ENCODE measurements around the gene SFRP2.

Gene SFRP2

DNA sequence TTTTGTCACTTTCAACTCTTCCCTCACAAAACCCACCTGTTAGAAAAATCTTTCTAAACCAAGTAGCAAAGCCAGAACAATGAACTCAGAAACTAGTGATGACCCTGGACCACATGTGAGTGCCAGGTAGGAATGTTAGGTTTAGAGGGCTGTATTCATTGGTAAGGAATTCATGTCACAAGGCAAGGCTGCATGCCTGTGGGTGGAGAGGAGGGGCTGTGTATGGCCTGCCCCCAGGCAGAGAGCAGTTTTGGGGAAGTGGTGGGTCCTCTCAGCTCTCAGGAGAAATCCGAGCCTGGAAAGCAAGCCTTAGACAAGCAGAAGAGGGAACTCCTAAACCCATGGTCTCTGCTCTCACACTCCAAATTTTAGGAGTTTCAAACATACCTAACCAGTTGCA, 31.5 kb downstream of the SFRP2 start:
- TF ChIP-seq, protein P1, sequence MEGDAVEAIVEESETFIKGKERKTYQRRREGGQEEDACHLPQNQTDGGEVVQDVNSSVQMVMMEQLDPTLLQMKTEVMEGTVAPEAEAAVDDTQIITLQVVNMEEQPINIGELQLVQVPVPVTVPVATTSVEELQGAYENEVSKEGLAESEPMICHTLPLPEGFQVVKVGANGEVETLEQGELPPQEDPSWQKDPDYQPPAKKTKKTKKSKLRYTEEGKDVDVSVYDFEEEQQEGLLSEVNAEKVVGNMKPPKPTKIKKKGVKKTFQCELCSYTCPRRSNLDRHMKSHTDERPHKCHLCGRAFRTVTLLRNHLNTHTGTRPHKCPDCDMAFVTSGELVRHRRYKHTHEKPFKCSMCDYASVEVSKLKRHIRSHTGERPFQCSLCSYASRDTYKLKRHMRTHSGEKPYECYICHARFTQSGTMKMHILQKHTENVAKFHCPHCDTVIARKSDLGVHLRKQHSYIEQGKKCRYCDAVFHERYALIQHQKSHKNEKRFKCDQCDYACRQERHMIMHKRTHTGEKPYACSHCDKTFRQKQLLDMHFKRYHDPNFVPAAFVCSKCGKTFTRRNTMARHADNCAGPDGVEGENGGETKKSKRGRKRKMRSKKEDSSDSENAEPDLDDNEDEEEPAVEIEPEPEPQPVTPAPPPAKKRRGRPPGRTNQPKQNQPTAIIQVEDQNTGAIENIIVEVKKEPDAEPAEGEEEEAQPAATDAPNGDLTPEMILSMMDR (IDR thresholded peaks at IDR 0.05; ENCODE audit: control insufficient read depth, insufficient read depth, low read depth, low read length, missing control alignments) = no peak
- no peak overlapping the region for H3K4me3 ChIP-seq (ENCODE audit: control insufficient read depth, low read depth, low read length)
- DNase-seq (ENCODE audit: low read depth) = no peak

DNA sequence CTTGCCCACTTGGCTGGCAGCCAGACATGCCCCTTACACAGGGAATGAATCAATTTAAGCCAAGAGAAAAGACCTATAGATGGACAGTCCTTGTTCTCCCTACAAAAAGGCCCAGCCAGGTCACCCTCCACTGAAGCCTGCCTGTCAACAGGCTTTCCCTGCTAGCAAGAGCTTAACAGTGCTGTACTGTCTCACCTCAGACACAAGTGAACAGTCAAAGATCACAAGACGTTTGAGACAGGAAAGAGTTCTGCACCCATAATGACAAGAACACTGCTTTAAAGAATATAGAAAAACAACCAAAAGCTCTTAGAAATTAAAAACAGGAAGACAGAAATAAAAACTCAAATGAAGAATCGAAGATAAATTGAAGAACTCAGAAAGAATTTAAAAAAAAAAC, 33.7 kb downstream of the SFRP2 start:
- no peak for DNase-seq (ENCODE audit: low read depth)
- TF ChIP-seq, protein P1 (IDR thresholded peaks at IDR 0.05; ENCODE audit: control insufficient read depth, insufficient read depth, low read depth, low read length, missing control alignments) = no peak
- H3K4me3 ChIP-seq (ENCODE audit: control insufficient read depth, low read depth, low read length) = no peak overlapping the region

DNA sequence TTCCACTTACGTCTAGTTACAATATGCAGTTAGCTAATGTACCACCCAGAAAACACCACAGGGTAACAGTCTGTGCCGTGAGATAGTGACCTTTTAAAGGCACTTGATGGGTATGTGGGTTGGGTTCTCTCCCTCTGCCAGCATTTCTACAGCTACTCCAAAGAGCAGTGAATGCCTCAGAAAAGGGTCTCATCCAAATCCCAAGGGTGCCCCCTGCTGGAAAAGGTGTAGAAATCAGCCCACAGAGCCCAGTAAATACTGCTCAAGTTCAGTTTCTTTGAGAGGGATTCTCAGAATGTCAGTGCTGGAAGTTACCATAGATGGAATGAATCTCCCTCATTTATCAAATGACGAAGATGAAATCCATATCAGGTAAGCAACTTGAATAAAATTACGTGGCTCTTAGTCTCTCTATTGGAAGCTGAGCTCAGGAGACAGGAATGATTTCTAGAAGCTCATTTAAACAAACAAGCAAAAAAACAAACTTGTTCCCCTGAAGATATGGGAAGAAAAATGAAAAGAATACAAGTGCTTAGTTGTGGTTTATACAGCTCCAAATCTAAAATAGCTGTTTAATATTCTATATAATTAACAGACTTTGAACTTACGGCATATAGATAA, 38.6 kb downstream of the SFRP2 start:
- TF ChIP-seq, protein P1 (IDR thresholded peaks at IDR 0.05; ENCODE audit: control insufficient read depth, insufficient read depth, low read depth, low read length, missing control alignments) = peak; percentile 80
- DNase-seq (ENCODE audit: low read depth) = peak; percentile 43
- H3K4me3 ChIP-seq (ENCODE audit: control insufficient read depth, low read depth, low read length) = no peak overlapping the region

DNA sequence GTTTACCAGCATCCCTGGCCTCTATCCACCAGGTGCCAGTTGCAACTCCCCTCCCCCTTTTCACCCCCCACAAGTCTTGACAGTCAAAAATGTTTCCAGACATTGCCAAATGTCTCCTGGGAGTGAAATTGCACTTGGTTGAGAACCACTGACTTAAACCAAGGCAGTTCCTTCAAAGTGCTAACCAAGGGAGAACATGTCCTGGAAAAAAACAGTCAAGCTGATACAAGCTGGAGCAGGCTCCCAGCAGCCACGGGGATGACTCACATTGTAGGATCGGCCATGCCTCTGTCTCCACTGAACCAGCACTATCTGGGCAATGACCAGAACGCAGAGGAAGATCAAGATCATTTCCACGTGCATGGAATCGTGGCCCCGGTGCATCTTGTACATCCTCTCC, 40.5 kb downstream of the SFRP2 start:
- peak; percentile 31 for DNase-seq (ENCODE audit: low read depth)
- TF ChIP-seq, protein P1 (IDR thresholded peaks at IDR 0.05; ENCODE audit: control insufficient read depth, insufficient read depth, low read depth, low read length, missing control alignments) = no peak
- H3K4me3 ChIP-seq (ENCODE audit: control insufficient read depth, low read depth, low read length) = no peak overlapping the region

DNA sequence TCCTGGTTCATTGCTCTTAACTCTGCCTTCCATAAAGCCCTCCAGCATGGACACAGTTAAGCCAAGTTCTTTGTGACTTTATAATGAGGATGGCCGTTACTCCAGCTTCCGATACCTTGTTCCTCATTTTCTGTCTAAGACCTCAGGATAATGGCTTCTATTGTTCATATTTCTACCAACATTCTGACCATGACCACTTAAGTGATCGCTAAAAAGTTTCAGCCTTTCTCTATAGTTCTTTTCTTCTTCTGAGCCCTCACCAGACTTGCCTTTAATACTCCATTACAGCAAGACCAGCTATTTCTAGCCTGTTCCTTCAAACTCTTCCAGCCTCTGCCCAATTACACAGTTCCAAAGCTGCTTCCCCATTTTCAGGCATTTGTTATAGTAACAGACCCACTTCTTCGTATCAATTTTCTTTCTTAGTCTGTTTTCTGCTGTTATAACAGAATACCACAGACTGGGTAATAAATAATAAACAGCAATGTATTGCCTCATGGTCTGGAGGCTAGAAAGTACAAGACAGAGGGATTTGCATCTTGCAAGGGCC, 41.4 kb downstream of the SFRP2 start:
- TF ChIP-seq, protein P1 (IDR thresholded peaks at IDR 0.05; ENCODE audit: control insufficient read depth, insufficient read depth, low read depth, low read length, missing control alignments) = no peak
- no peak overlapping the region for H3K4me3 ChIP-seq (ENCODE audit: control insufficient read depth, low read depth, low read length)
- DNase-seq (ENCODE audit: low read depth) = no peak

DNA sequence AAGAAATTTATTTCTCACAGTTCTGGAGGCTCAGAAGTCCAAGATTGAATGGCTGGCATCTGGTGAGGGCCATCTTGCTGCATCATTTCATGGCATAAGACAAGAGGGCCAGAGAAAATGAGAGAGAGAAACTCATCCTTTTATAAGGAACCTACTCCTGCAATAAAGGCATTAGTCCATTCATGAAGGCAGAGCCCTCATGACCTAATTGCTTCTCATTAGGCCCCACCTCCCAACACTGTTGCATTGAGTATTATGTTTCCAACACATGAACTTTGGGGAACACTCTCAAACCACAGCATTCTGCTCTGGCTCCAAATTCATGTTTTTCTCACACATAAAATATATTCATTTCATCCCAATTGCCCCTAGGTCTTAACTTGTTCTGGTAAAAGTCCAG, 43.2 kb downstream of the SFRP2 start:
- TF ChIP-seq, protein P1 (IDR thresholded peaks at IDR 0.05; ENCODE audit: control insufficient read depth, insufficient read depth, low read depth, low read length, missing control alignments) = no peak
- no peak overlapping the region for H3K4me3 ChIP-seq (ENCODE audit: control insufficient read depth, low read depth, low read length)
- DNase-seq (ENCODE audit: low read depth) = no peak
